Thyroid gland (tissue), 4 donors: ENCODE results near the gene LDLRAD4.

Experiments
- CTCF ChIP-seq, 6 experiments: fragments of 200-600 bp in 3 of 6; fragments of 450-650 bp in 3 of 6; sonication (generic) in 3 of 6; IDR thresholded peaks; one replicate each; pipeline ENCODE4 v1.5.1; 2016 to 2019; ENCODE audit warnings: antibody characterized with exemption in 6 of 6, mild to moderate bottlenecking in 2 of 6, inconsistent platforms in 1 of 6, moderate library complexity in 1 of 6
- POLR2A ChIP-seq, 2 donors: fragments of 450-650 bp; IDR thresholded peaks; one replicate each; pipeline ENCODE4 v1.6.1; 2017; ENCODE audit warnings: antibody characterized with exemption in 2 of 2, mild to moderate bottlenecking in 2 of 2, moderate library complexity in 1 of 2

GRCh38 chr18:13461469-13461868, 242.9 kb downstream of the LDLRAD4 start:
- TF ChIP-seq CTCF (IDR thresholded peaks at IDR 0.05) (no peak), POLR2A (IDR thresholded peaks at IDR 0.05) (no peak)
